HL-60 (cell line): Measurements from ENCODE around the gene SELENOW.

Experiments
- CTCF ChIP-seq: IDR thresholded peaks from one replicate; pipeline ENCODE4 v1.5.1; 2011; ENCODE audit warnings: low read length, control low read depth, inconsistent platforms; ENCODE audit not compliant: insufficient read depth
- GABPA ChIP-seq: IDR thresholded peaks from 2 replicates; pipeline ENCODE4 v1.6.1; 2012; ENCODE audit warnings: low read depth
- POLR2AphosphoS5 ChIP-seq: IDR thresholded peaks from 2 replicates; pipeline ENCODE4 v1.6.1; 2012; ENCODE audit warnings: low read depth

- TF ChIP-seq CTCF: no peak
- no peak for TF ChIP-seq GABPA
- no peak for TF ChIP-seq POLR2AphosphoS5
Measured at GRCh38 chr19:47730521-47730889, 48.0 kb upstream of the SELENOW start.
